GM10847 (cell line): ENCODE results near the gene PTEN.

ENCODE experiments used
- POLR2A ChIP-seq: IDR thresholded peaks from 2 replicates; pipeline ENCODE4 v1.6.1; 2011; ENCODE audit not compliant: insufficient read length; ENCODE audit errors: extremely low read depth

Gene PTEN

GRCh38 chr10:87887548-87888289 is 24.3 kb downstream of the PTEN start:
- TF ChIP-seq POLR2A: no peak

GRCh38 chr10:87895430-87895829 is 32.0 kb downstream of the PTEN start:
- no peak for TF ChIP-seq POLR2A

GRCh38 chr10:87896216-87896615 is 32.8 kb downstream of the PTEN start:
- TF ChIP-seq POLR2A: no peak

GRCh38 chr10:87913156-87913921 is 49.9 kb downstream of the PTEN start:
- no peak for TF ChIP-seq POLR2A

GRCh38 chr10:87915406-87915805 is 52.0 kb downstream of the PTEN start:
- no peak for TF ChIP-seq POLR2A

- TF ChIP-seq POLR2A: no peak
Observed at GRCh38 chr10:87915989-87916388, 52.6 kb downstream of the PTEN start.

- no peak for TF ChIP-seq POLR2A
Observed at GRCh38 chr10:87916515-87916914, 53.1 kb downstream of the PTEN start.

- no peak for TF ChIP-seq POLR2A
Observed at GRCh38 chr10:87918254-87918859, 54.9 kb downstream of the PTEN start.

- no peak for TF ChIP-seq POLR2A
Observed at GRCh38 chr10:87920538-87920937, 57.1 kb downstream of the PTEN start.

- TF ChIP-seq POLR2A: no peak
Observed at GRCh38 chr10:87921931-87922688, 58.7 kb downstream of the PTEN start.

GRCh38 chr10:87923233-87923632 is 59.8 kb downstream of the PTEN start:
- TF ChIP-seq POLR2A: no peak

GRCh38 chr10:87925570-87925969 is 62.1 kb downstream of the PTEN start:
- no peak for TF ChIP-seq POLR2A

GRCh38 chr10:87927091-87927490 is 63.7 kb downstream of the PTEN start:
- no peak for TF ChIP-seq POLR2A

GRCh38 chr10:87928996-87929395 is 65.6 kb downstream of the PTEN start:
- TF ChIP-seq POLR2A: no peak

GRCh38 chr10:87930141-87930540 is 66.7 kb downstream of the PTEN start:
- TF ChIP-seq POLR2A: no peak
